RKO (cell line): ENCODE data around the gene SPI1.
"Not testable (repeated sequence)": the region's sequence is repeated elsewhere in the genome, so short reads cannot be mapped to it uniquely, and the experiment has no call there.

ENCODE experiments used
- DNase-seq: peaks from one replicate; pipeline ENCODE4 v3.0.0-alpha.2; 2016; ENCODE audit warnings: low spot score

Gene SPI1

GRCh38 chr11:47324520-47324919 lies 53.8 kb downstream of the SPI1 start:
- no peak for DNase-seq

DNA sequence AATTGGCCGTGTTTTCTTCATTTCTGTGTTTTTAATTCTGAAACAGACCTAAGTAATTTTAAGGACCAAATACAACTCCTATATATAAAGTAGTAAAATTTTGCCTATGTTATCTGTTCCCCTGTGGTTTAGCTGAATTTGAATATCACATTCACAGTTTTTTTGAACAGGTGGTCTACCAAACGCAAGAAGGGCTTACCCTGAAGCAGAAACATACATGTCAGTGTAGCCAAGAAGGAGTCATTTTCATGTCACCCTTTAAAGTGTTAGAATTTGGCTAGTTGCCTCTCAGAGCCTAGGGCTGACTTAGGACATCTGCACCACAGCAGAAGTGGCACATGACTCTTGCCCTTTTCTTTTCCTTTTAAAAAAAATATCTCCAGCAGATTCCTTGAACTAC lies 60.2 kb downstream of the SPI1 start:
- DNase-seq: no peak

- no peak for DNase-seq
Observed at GRCh38 chr11:47317064-47317828, 61.1 kb downstream of the SPI1 start.

- DNase-seq: not testable (repeated sequence)
Observed at GRCh38 chr11:47316501-47316900, 61.8 kb downstream of the SPI1 start.

DNA sequence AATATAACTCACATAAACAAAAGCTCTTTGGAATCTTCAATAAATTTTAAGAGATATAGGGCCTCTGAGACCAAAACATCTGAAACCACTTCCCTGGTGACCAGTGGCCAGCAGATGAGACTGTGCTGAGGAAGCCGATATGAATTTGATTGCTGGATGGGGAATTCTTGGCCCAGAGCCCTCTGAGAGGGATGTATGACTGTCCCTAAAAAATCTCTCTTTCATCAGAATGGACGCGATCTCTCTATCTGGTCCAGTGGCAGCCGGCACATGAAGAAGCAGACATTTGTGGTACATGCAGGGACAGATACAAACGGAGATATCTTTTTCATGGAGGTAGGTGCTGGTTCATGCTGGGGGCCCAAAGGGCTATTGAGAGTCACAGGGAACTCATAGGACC lies 63.4 kb downstream of the SPI1 start:
- DNase-seq: no peak

GRCh38 chr11:47308050-47308823 lies 70.1 kb downstream of the SPI1 start:
- DNase-seq: no peak

GRCh38 chr11:47306484-47306844 lies 71.9 kb downstream of the SPI1 start:
- DNase-seq: no peak

DNA sequence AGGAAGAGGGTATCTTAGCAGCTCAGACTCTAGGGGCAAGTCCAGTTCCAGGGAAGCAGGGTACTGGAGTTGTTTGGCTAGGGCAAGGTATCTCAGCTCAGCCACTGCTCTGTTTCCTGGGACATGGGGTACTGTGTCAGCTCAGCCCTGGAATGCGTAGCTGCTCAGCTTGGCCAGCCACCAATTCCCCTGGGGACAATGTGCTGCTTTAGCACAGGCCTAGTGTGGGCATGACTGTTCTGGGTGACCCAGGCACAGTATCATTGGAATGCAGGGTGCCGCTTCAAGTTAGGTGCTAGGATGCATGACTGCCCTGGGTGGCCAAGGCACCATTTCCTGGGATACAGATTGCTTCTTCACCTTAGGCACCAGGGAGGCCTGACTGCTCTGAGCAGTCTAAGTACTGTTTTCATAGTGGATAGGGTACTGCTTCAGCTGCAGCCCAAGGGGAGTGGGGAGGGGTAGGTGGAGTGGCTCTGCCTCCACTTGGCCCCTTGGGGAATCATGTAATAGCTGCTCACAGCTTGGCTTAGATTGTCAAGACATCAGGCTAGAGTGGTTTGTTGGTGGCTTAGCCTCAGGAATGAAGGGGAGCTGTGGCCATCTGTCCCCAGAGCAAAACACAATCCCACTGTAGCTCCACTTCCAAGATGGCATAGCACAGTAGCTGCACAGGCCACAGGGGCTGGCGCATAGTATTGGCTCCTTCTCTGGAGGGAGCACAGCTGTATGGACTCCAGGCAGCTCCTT lies 72.4 kb downstream of the SPI1 start:
- no peak for DNase-seq
